ENCODE measurements around the gene FBXO7. TPM values are rescaled to one million over a fixed set of nuclear protein-coding genes. Genes with fewer than 3 reads are reported as not detected.
"Not testable (repeated sequence)": the region's sequence is repeated elsewhere in the genome, so short reads cannot be mapped to it uniquely, and the experiment has no call there.

Gene FBXO7
- total RNA-seq, 2 donors from 2014 or later = 96.1 to 103 TPM

DNA sequence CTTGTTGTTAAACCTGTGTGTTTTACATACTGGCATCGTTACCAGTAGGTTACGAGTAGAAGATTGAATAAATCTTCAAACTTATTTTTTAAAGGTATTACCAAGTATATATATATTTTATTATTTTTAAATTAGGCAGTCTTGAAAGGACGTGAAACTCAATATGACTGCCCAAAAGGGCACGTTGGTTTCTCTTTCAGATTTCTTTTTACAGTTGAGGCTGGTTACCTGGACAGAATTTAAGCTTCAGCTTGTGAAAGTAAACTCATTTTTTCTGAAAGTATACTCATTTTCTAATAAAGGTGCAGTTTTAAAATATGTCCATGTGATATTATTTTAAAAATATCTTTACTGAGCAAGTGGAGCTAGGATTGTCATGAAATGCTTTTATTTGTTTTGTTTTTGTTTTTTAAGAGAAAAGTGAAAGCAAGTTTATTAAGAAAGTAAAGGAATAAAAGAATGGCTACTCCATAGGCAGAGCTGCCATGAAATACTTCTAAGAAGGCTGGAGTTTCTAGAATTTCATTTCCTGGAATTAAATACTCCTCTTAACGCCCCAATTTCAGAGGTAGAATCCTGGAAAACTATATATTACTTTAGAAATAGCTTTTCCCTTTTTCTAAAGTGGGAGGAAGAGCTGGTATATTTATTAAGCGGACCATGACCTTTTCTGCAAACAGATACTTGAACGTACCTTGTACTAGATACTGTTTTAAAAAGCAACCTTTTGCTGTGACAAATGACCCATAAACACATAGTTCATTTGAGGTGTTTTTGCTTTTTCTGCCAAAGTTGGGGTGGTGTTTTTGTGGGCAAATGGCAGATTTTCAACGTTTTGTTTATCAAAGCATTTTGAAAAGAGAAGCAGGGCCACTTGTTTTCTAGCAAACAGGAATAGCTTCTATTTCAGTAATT is 1.9 kb downstream of the FBXO7 start:
- H3K4me1 Mint-ChIP-seq (ENCODE audit: low read depth) = peaks cover 22% of the 10 kb centered on the region
- DNase-seq = no peak
- peak overlapping the region; percentile 90 to 95 for H3K4me3 Mint-ChIP-seq
- H3K9me3 Mint-ChIP-seq = no peaks in the 10 kb centered on the region
- H3K27me3 Mint-ChIP-seq (ENCODE audit: low read depth) = no peaks in the 10 kb centered on the region
- peak overlapping the region; percentile 98 for H3K27ac Mint-ChIP-seq
- peaks cover 2 to 8% of the 10 kb centered on the region in 2 donors for H3K36me3 Mint-ChIP-seq (ENCODE audit: insufficient read depth in 2 of 2)
- no peak for ATAC-seq (replicated peaks in 1 of 2)

DNA sequence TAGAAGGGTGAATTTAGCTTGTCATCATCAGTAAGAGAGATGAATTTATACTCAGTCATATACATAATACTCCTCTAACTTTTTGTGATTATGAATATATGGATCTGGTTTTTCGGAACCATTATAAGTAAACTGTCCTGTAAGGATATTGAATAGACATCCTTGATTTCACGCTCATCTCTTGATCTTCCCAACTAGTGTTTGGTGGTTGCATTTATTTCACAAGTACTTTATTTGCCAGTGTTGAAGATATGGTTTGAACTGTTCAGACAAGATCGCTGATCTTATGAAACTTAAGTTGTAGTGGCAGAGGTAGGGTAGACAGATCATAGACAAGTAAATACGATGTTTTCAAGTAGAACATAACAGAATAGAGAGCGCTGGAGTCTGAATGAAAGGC is 3.0 kb downstream of the FBXO7 start:
- Mint-ChIP-seq H3K9me3 (no peaks in the 10 kb centered on the region), H3K4me1 (ENCODE audit: low read depth) (peaks cover 22% of the 10 kb centered on the region), H3K4me3 (no peak overlapping the region), H3K27me3 (ENCODE audit: low read depth) (no peaks in the 10 kb centered on the region), H3K27ac (no peak overlapping the region), H3K36me3 (ENCODE audit: insufficient read depth in 2 of 2) (peaks cover 2 to 8% of the 10 kb centered on the region in 2 donors)
- no peak for DNase-seq
- ATAC-seq (replicated peaks in 1 of 2) = no peak

DNA sequence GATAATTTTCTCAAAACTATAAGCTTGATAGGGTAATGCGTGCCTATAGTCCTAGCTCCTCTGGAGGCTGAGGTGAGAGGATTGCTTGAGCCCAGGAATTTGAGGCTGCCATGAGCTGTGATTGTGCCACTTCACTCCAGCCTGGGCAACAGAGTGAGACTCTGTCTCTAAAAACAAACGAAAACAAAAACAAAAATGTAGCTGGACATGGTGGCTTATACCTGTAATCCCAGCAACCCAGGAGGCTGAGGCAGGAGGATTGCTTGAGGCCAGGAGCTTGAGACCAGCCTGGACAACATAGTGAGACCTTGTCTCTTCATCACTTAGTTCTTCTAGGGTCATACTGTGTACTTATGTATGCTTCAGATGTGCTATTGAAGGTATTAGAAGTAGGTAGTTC is 3.9 kb downstream of the FBXO7 start:
- H3K4me1 Mint-ChIP-seq (ENCODE audit: low read depth) = peaks cover 17% of the 10 kb centered on the region
- DNase-seq; ATAC-seq (replicated peaks in 1 of 2); H3K4me3 Mint-ChIP-seq; H3K36me3 Mint-ChIP-seq (ENCODE audit: insufficient read depth in 2 of 2); H3K27ac Mint-ChIP-seq; H3K9me3 Mint-ChIP-seq; H3K27me3 Mint-ChIP-seq (ENCODE audit: low read depth): not testable (repeated sequence)

DNA sequence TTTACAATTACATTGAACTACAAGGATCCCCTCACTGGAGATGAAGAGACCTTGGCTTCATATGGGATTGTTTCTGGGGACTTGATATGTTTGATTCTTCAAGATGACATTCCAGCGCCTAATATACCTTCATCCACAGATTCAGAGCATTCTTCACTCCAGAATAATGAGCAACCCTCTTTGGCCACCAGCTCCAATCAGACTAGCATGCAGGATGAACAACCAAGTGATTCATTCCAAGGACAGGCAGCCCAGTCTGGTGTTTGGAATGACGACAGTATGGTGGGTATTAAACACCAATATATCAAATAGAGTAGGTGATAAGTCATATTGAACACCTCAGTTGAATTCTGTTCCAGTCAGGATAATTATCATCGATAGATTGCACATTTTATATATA is 4.4 kb downstream of the FBXO7 start:
- ATAC-seq (replicated peaks in 1 of 2) (no peak), DNase-seq (no peak)
- Mint-ChIP-seq H3K27ac (no peak overlapping the region), H3K4me1 (ENCODE audit: low read depth) (peaks cover 12% of the 10 kb centered on the region), H3K27me3 (ENCODE audit: low read depth) (no peaks in the 10 kb centered on the region), H3K9me3 (no peaks in the 10 kb centered on the region), H3K4me3 (no peak overlapping the region), H3K36me3 (ENCODE audit: insufficient read depth in 2 of 2) (peaks cover 2 to 8% of the 10 kb centered on the region in 2 donors)

DNA sequence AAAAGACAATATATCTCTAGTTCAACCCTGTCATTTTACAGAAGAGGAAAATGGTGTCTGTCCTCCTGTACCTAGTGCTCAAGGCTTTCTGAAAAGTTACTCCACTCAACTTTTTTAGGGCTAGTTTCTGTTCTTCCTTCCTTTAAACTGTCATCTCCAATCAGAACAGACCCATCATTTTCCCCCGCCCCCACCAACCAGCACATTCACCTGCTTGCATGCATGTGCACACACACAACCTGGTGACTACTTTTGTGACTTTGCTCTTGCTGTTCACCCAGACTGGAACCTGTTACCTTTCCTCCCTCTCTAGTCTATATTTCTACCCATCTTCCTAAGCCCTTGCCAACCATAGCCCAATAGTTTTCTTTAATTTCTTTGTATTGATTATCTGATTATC is 5.6 kb downstream of the FBXO7 start:
- Mint-ChIP-seq H3K9me3 (no peaks in the 10 kb centered on the region), H3K4me1 (ENCODE audit: low read depth) (peaks cover 12% of the 10 kb centered on the region), H3K27me3 (ENCODE audit: low read depth) (no peaks in the 10 kb centered on the region), H3K27ac (peak overlapping the region; percentile 75), H3K4me3 (peak overlapping the region in 1 of 2 donors; percentile 16), H3K36me3 (ENCODE audit: insufficient read depth in 2 of 2) (peaks cover 2 to 10% of the 10 kb centered on the region in 2 donors)
- ATAC-seq (replicated peaks in 1 of 2) = no peak
- peak; percentile 21 to 33 for DNase-seq

DNA sequence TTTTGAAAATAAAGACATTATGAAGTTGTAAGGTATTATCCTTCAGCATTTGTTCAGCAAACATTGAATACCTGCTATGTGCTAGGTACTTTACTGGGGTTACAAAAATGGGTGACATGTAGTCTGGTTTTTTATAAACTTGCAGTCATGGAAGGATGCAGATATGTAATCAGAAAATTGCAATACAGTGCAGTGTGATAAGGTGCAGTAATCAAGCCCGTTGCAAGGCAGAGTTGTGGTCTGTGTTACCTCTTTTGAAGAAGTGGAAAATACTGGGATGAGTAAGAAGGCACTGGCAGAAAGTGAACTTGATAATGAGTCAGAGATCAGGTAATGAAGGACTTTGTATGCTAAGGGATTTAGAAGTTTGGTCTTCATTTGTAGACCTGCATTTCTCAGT is 8.1 kb downstream of the FBXO7 start:
- DNase-seq = peak; percentile 38 to 55
- H3K4me3 Mint-ChIP-seq = no peak overlapping the region
- peaks cover 15% of the 10 kb centered on the region for H3K4me1 Mint-ChIP-seq (ENCODE audit: low read depth)
- ATAC-seq (replicated peaks in 1 of 2) = peak; percentile 98
- H3K36me3 Mint-ChIP-seq (ENCODE audit: insufficient read depth in 2 of 2) = peaks cover 7 to 25% of the 10 kb centered on the region in 2 donors
- H3K9me3 Mint-ChIP-seq = no peaks in the 10 kb centered on the region
- H3K27me3 Mint-ChIP-seq (ENCODE audit: low read depth) = no peaks in the 10 kb centered on the region
- H3K27ac Mint-ChIP-seq = no peak overlapping the region

DNA sequence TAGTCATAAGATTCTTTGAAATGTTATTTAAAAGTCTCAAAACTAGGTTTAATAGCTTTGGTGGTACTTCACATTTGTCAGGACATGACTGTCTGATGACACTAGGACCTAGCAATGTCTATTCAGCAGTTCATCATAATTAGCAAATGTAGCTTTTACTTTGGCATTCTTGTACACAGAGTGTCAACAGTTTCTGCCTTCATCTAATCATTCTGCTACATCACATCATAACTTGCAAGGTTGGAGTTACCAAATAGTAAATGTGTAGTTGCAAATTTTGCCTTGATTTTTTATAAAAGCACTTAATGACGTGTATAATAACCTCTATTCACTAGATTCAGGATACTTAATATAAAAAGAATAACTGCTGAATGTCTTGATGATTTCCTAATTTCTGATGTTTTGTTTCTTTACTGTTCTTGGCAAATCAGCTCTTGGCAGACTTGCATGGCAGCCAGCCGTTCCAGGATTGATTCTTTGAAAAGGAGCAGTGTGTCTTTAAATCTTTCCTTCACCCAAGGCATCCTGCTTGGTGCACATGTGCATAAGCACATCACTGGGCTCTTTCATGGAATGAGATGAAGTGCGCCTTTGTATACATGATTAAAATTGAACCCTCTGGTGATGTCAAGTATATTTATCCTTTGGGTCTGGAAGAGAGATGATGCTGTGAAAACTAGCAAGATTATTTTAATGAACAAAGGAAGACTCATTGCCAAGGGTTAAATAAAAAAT is 12.2 kb downstream of the FBXO7 start:
- DNase-seq = no peak
- H3K4me1 Mint-ChIP-seq (ENCODE audit: low read depth) = peaks cover 10% of the 10 kb centered on the region
- H3K36me3 Mint-ChIP-seq (ENCODE audit: insufficient read depth in 2 of 2) = peaks cover 7 to 24% of the 10 kb centered on the region in 2 donors
- H3K27me3 Mint-ChIP-seq (ENCODE audit: low read depth) = no peaks in the 10 kb centered on the region
- peak overlapping the region; percentile 39 for H3K27ac Mint-ChIP-seq
- no peak overlapping the region for H3K4me3 Mint-ChIP-seq
- H3K9me3 Mint-ChIP-seq = no peaks in the 10 kb centered on the region
- ATAC-seq (replicated peaks in 1 of 2) = no peak

DNA sequence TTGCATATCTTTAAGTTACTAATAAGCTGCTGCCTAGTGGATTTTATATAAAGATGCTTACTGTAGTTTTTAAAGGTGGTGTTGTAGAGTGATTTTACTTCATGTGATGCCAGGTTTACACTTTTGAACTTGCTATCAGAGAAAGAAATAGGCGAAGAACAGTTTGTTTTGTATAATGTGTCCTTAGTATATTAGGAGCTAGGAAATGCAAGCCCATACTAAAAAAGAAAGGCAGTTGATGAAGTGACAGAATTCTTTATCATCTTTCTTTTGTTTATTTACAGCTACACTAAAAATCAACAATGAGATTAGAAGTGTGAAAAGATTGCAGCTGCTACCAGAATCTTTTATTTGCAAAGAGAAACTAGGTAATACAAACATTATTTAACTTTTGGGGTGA is 12.8 kb downstream of the FBXO7 start:
- Mint-ChIP-seq H3K27ac (peak overlapping the region; percentile 39), H3K4me3 (no peak overlapping the region), H3K9me3 (no peaks in the 10 kb centered on the region), H3K36me3 (ENCODE audit: insufficient read depth in 2 of 2) (peaks cover 8 to 29% of the 10 kb centered on the region in 2 donors), H3K4me1 (ENCODE audit: low read depth) (peaks cover 10% of the 10 kb centered on the region), H3K27me3 (ENCODE audit: low read depth) (no peaks in the 10 kb centered on the region)
- no peak for ATAC-seq (replicated peaks in 1 of 2)
- no peak for DNase-seq

DNA sequence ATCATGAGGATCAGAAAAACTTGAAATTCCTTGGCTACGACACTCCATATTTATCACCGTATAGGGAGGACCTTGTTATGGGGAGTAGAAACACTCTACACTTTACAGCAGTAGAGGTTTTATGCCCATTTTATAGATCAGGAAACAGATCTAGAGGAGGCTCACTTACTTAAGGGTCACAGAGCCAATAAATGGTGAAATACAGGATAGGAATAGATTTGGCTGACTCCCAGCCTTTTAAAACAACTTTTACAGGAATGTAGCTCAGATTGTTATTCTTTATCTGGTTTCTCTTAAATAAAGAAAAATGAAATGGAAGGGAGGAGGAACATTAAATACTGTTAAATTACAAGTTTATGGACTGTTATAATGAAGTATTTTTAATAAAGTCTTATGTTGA is 14.8 kb downstream of the FBXO7 start:
- DNase-seq (no peak), ATAC-seq (replicated peaks in 1 of 2) (no peak)
- H3K36me3 Mint-ChIP-seq (ENCODE audit: insufficient read depth in 2 of 2) = peaks cover 14 to 39% of the 10 kb centered on the region in 2 donors
- H3K9me3 Mint-ChIP-seq = no peaks in the 10 kb centered on the region
- peaks cover 10% of the 10 kb centered on the region for H3K4me1 Mint-ChIP-seq (ENCODE audit: low read depth)
- H3K27ac Mint-ChIP-seq = no peak overlapping the region
- H3K27me3 Mint-ChIP-seq (ENCODE audit: low read depth) = no peaks in the 10 kb centered on the region
- H3K4me3 Mint-ChIP-seq = no peak overlapping the region

DNA sequence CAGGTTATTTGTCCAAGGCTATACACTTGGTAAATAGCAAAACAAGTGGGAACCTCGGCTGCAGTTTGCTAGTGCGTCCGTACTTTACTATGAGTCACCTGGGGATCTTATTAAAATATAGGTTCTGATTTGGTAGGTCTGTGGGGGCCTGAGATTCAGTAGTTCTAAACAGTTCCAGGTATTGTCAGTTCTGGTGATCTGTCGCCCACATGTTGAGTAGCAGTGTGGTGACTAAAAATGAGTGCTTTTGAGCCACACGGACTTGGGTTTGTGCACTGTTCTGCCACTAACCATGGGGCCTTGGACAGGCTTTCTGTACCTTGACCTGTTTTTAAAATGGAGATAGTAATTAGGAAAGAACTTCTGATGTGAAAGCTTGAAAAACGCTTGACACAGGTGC is 15.7 kb downstream of the FBXO7 start:
- Mint-ChIP-seq H3K27ac (peak overlapping the region; percentile 42), H3K36me3 (ENCODE audit: insufficient read depth in 2 of 2) (peaks cover 17 to 45% of the 10 kb centered on the region in 2 donors), H3K4me3 (no peak overlapping the region), H3K9me3 (no peaks in the 10 kb centered on the region), H3K4me1 (ENCODE audit: low read depth) (peaks cover 10% of the 10 kb centered on the region), H3K27me3 (ENCODE audit: low read depth) (no peaks in the 10 kb centered on the region)
- DNase-seq (no peak), ATAC-seq (replicated peaks in 1 of 2) (no peak)

DNA sequence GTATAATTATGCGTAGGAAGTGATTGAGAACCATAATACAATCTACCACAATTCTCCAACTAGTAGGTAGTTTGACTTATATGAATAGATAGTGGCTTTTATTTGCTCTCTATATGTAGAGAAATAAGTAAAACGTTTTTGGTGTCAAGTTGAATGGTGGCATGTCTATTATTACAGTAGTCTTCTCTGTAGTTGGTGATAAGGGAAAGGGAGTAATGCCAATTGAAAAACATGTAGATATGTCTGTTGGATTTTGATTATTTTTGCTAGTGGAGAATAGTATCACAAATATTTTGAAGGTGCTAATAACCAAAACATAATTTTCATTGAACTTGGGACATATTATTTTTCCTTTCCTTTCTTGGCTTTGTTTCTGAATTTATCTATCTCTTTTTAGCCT is 17.5 kb downstream of the FBXO7 start:
- DNase-seq (no peak), ATAC-seq (replicated peaks in 1 of 2) (no peak)
- Mint-ChIP-seq H3K9me3 (no peaks in the 10 kb centered on the region), H3K36me3 (ENCODE audit: insufficient read depth in 2 of 2) (peaks cover 12 to 40% of the 10 kb centered on the region in 2 donors), H3K27me3 (ENCODE audit: low read depth) (no peaks in the 10 kb centered on the region), H3K4me1 (ENCODE audit: low read depth) (peaks cover under 1% of the 10 kb centered on the region), H3K4me3 (no peak overlapping the region), H3K27ac (no peak overlapping the region)

DNA sequence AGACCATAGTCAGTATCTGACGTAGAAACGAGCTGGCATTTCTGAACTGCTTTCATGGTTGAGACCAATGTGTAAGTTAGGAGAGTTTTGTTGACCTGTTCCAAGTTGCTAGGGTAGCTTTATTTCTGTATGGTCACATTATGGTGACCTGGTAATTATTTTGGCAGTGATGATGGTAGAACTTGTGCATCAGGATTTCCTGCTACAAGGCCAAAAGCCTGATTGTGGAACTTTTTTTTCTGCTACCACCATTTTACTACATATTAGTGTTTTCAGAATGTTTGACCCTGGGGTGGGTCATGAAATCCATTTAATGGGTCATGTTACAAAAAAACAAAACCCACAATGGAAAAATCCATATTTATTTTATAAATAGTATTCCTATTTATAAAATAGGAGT is 18.9 kb downstream of the FBXO7 start:
- no peak for ATAC-seq (replicated peaks in 1 of 2)
- no peak overlapping the region for H3K4me3 Mint-ChIP-seq

DNA sequence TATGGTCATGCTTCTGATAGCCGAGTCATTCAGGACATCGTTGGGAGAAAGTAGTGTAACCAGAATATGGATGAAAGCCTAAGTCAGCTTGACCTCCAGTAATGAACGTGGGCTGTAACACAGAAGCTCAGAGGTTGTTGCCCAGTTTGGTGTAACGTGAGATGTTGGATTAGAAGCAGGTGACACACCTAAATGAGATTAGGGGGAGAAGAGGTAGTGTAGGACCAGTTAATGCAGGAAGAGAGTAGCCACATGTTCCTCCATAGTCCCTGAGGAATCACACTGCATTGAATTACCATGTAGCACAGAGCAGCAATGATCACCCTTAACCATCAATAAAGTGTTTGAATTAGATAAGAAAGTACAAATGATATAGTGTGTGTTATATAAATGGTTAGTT is 20.4 kb downstream of the FBXO7 start:
- ATAC-seq (replicated peaks in 1 of 2) = no peak
- Mint-ChIP-seq H3K27me3 (ENCODE audit: low read depth) (no peaks in the 10 kb centered on the region), H3K27ac (no peak overlapping the region), H3K36me3 (ENCODE audit: insufficient read depth in 2 of 2) (peaks cover 18 to 41% of the 10 kb centered on the region in 2 donors), H3K4me3 (no peak overlapping the region), H3K4me1 (ENCODE audit: low read depth) (no peaks in the 10 kb centered on the region), H3K9me3 (no peaks in the 10 kb centered on the region)
- no peak for DNase-seq

More for the DNA sequence above, 18.9 kb downstream of the FBXO7 start:
- DNase-seq = no peak
- H3K27ac Mint-ChIP-seq = peak overlapping the region; percentile 17
- H3K27me3 Mint-ChIP-seq (ENCODE audit: low read depth) = no peaks in the 10 kb centered on the region
- H3K36me3 Mint-ChIP-seq (ENCODE audit: insufficient read depth in 2 of 2) = peaks cover 16 to 38% of the 10 kb centered on the region in 2 donors
- H3K9me3 Mint-ChIP-seq = no peaks in the 10 kb centered on the region
- no peaks in the 10 kb centered on the region for H3K4me1 Mint-ChIP-seq (ENCODE audit: low read depth)

Measured in activated T-cell treated with anti-CD3 and anti-CD28 coated beads, Interleukin-2, amount 50 U/mL, for 72 hours (primary cell).